ENCODE data around the gene SMARCA4. TPM values are rescaled to one million over a fixed set of nuclear protein-coding genes. Genes with fewer than 3 reads are reported as not detected.

Gene SMARCA4
- total and polyA plus RNA-seq, 4 donors, result 15.9 to 35.4 (median 22.5) TPM

- TF ChIP-seq MAX (IDR thresholded peaks at IDR 0.05), result no peak
- TF ChIP-seq ZBTB33 (IDR thresholded peaks at IDR 0.05), result no peak
- no peak for TF ChIP-seq GABPA (IDR thresholded peaks at IDR 0.05 in 1 of 2, conservative IDR thresholded peaks at IDR 0.05 in 1 of 2)
- no peak for TF ChIP-seq REST (IDR thresholded peaks at IDR 0.05)
- TF ChIP-seq FOXA1 (IDR thresholded peaks at IDR 0.05), result no peak
- TF ChIP-seq EGR1 (IDR thresholded peaks at IDR 0.05; ENCODE audit: low read depth in 2 of 2), result no peak
- no peak for TF ChIP-seq FOXA2 (IDR thresholded peaks at IDR 0.05)
- no peak for TF ChIP-seq HNF4G (IDR thresholded peaks at IDR 0.05)
- no peak for TF ChIP-seq TAF1 (conservative IDR thresholded peaks at IDR 0.05)
- TF ChIP-seq HNF4A (conservative IDR thresholded peaks at IDR 0.05), result no peak
- TF ChIP-seq RAD21 (IDR thresholded peaks at IDR 0.05), result no peak
- 68% methylated on average over 10 of the region's 10 CpGs for WGBS
- Histone ChIP-seq H3K36me3 (ENCODE audit: control insufficient read depth in 4 of 4, insufficient read depth in 3 of 4, low read depth in 1 of 4, low read length in 3 of 4) (peaks cover 0 to 11% (median 7%) of the 10 kb centered on the region in 4 donors), H3K27ac (ENCODE audit: low read depth in 1 of 2, low read length in 2 of 2) (no peak overlapping the region), H3K27me3 (ENCODE audit: control insufficient read depth in 4 of 4, insufficient read depth in 4 of 4, low read length in 3 of 4) (no peaks in the 10 kb centered on the region), H3K9me3 (ENCODE audit: control insufficient read depth in 4 of 4, low read length in 3 of 4) (no peaks in the 10 kb centered on the region), H3K4me1 (ENCODE audit: control insufficient read depth in 4 of 4, insufficient read depth in 4 of 4, low read length in 3 of 4) (no peaks in the 10 kb centered on the region), H3K4me3 (ENCODE audit: low read depth in 1 of 3, low read length in 3 of 3) (no peak overlapping the region), H3K9ac (ENCODE audit: low read depth in 1 of 2, low read length in 2 of 2) (no peak overlapping the region)
- DNase-seq (ENCODE audit: low spot score), result no peak
Measured at GRCh38 chr19:11044431-11044830, 83.6 kb downstream of the SMARCA4 start.

GRCh38 chr19:11045536-11045935 is 84.7 kb downstream of the SMARCA4 start:
- WGBS, result 97% methylated on average over 4 of the region's 4 CpGs
- Histone ChIP-seq H3K9me3 (ENCODE audit: control insufficient read depth in 4 of 4, low read length in 3 of 4) (no peaks in the 10 kb centered on the region), H3K4me1 (ENCODE audit: control insufficient read depth in 4 of 4, insufficient read depth in 4 of 4, low read length in 3 of 4) (no peaks in the 10 kb centered on the region), H3K36me3 (ENCODE audit: control insufficient read depth in 4 of 4, insufficient read depth in 3 of 4, low read depth in 1 of 4, low read length in 3 of 4) (peaks cover 0 to 14% (median 7%) of the 10 kb centered on the region in 4 donors), H3K9ac (ENCODE audit: low read depth in 1 of 2, low read length in 2 of 2) (no peak overlapping the region), H3K27ac (ENCODE audit: low read depth in 1 of 2, low read length in 2 of 2) (no peak overlapping the region), H3K4me3 (ENCODE audit: low read depth in 1 of 3, low read length in 3 of 3) (no peak overlapping the region), H3K27me3 (ENCODE audit: control insufficient read depth in 4 of 4, insufficient read depth in 4 of 4, low read length in 3 of 4) (no peaks in the 10 kb centered on the region)
- DNase-seq (ENCODE audit: low spot score), result no peak
- no peak for TF ChIP-seq HNF4G (IDR thresholded peaks at IDR 0.05)
- no peak for TF ChIP-seq RAD21 (IDR thresholded peaks at IDR 0.05)
- TF ChIP-seq FOXA2 (IDR thresholded peaks at IDR 0.05), result no peak
- no peak for TF ChIP-seq RXRA (IDR thresholded peaks at IDR 0.05)
- no peak for TF ChIP-seq CTCF (IDR thresholded peaks at IDR 0.05; ENCODE audit: low read depth, low read length, missing input control)
- TF ChIP-seq YY1 (IDR thresholded peaks at IDR 0.05), result no peak
- TF ChIP-seq TAF1 (conservative IDR thresholded peaks at IDR 0.05), result no peak
- no peak for TF ChIP-seq HNF4A (conservative IDR thresholded peaks at IDR 0.05)
- TF ChIP-seq SP1 (IDR thresholded peaks at IDR 0.05), result no peak
- TF ChIP-seq MAX (IDR thresholded peaks at IDR 0.05), result no peak
- TF ChIP-seq JUND (IDR thresholded peaks at IDR 0.05), result no peak
- no peak for TF ChIP-seq FOXA1 (IDR thresholded peaks at IDR 0.05)
- TF ChIP-seq REST (IDR thresholded peaks at IDR 0.05), result no peak
- TF ChIP-seq GABPA (IDR thresholded peaks at IDR 0.05 in 1 of 2, conservative IDR thresholded peaks at IDR 0.05 in 1 of 2), result no peak
- no peak for TF ChIP-seq EGR1 (IDR thresholded peaks at IDR 0.05; ENCODE audit: low read depth in 2 of 2)
- no peak for TF ChIP-seq NR2F2 (IDR thresholded peaks at IDR 0.05)
- TF ChIP-seq ZBTB33 (IDR thresholded peaks at IDR 0.05), result no peak

All from liver (tissue), 9 donors.